WTC11 (cell line): ENCODE data around the gene C20orf204. TPM values are rescaled to one million over a fixed set of nuclear protein-coding genes. Genes with fewer than 3 reads are reported as not detected.

Experiments
- ATAC-seq: fragments of 200-7000 bp; cut with Tn5 transposase; 2 replicates; pipeline ENCODE4 v1.10.0; 2021; ENCODE audit warnings: mild to moderate bottlenecking, moderate library complexity
- CTCF ChIA-PET: fragments of 300-600 bp; sonication (Branson Sonifier 250); formaldehyde crosslinking; loops from one replicate; lab custom pipeline; 2021; ENCODE audit warnings: antibody characterized with exemption; lab: Charles Lee
- POLR2A ChIA-PET: fragments of 350-600 bp; sonication (Branson Sonifier 250); formaldehyde crosslinking; loops from one replicate; lab custom pipeline; 2021; ENCODE audit warnings: antibody characterized with exemption; lab: Charles Lee
- DNase-seq: peaks from one replicate; pipeline ENCODE4 v3.0.0; 2021; ENCODE audit warnings: low spot score
- H3K27ac Mint-ChIP-seq: 2 replicates; pipeline ENCODE4 v1.8.0; 2021; ENCODE audit warnings: mixed read lengths
- H3K27me3 Mint-ChIP-seq: 2 replicates; pipeline ENCODE4 v1.8.0; 2021; ENCODE audit warnings: low read depth, mild to moderate bottlenecking, moderate library complexity, mixed read lengths
- H3K36me3 Mint-ChIP-seq: 2 replicates; pipeline ENCODE4 v1.8.0; 2021; ENCODE audit warnings: mixed read lengths
- H3K4me1 Mint-ChIP-seq: 2 replicates; pipeline ENCODE4 v1.8.0; 2022; ENCODE audit warnings: mixed read lengths
- H3K4me3 Mint-ChIP-seq: 2 replicates; pipeline ENCODE4 v1.8.0; 2021; ENCODE audit warnings: mild to moderate bottlenecking, moderate library complexity, mixed read lengths
- H3K9me3 Mint-ChIP-seq: 2 replicates; pipeline ENCODE4 v1.8.0; 2021; ENCODE audit warnings: mixed read lengths
- AFF4 ChIP-seq: sonication (generic); formaldehyde crosslinking; IDR thresholded peaks from 2 replicates; pipeline ENCODE4 v1.8.1; 2023; ENCODE audit warnings: mild to moderate bottlenecking, missing genetic modification reagents, borderline replicate concordance
- CREB1 ChIP-seq: sonication (generic); formaldehyde crosslinking; IDR thresholded peaks from 2 replicates; pipeline ENCODE4 v1.8.0; 2023; ENCODE audit warnings: mild to moderate bottlenecking, missing genetic modification reagents
- EMX1 ChIP-seq: fragments of 250-450 bp; sonication (Bioruptor Pico); IDR thresholded peaks from 2 replicates; pipeline ENCODE4 v1.8.0; 2021; ENCODE audit warnings: mild to moderate bottlenecking
- FOXK1 ChIP-seq: sonication (generic); formaldehyde crosslinking; IDR thresholded peaks from 2 replicates; pipeline ENCODE4 v1.8.0; 2022; ENCODE audit warnings: mild to moderate bottlenecking, moderate library complexity, missing genetic modification reagents
- JAZF1 ChIP-seq: fragments of 250-450 bp; sonication (Bioruptor Pico); IDR thresholded peaks from 2 replicates; pipeline ENCODE4 v1.9.0; 2021; ENCODE audit warnings: moderate library complexity, mild to moderate bottlenecking, inconsistent platforms
- KAT7 ChIP-seq: sonication (generic); formaldehyde crosslinking; IDR thresholded peaks from 2 replicates; pipeline ENCODE4 v1.8.1; 2023; ENCODE audit warnings: missing genetic modification reagents, mild to moderate bottlenecking, borderline replicate concordance
- MAX ChIP-seq: sonication (generic); formaldehyde crosslinking; IDR thresholded peaks from 2 replicates; pipeline ENCODE4 v1.8.0; 2022; ENCODE audit warnings: mild to moderate bottlenecking, missing genetic modification reagents
- NFATC4 ChIP-seq: fragments of 250-450 bp; sonication (Bioruptor Pico); IDR thresholded peaks from 2 replicates; pipeline ENCODE4 v1.9.0; 2021; ENCODE audit warnings: mild to moderate bottlenecking
- RORB ChIP-seq: fragments of 250-450 bp; sonication (Bioruptor Pico); IDR thresholded peaks from 2 replicates; pipeline ENCODE4 v1.9.0; 2021; ENCODE audit warnings: mild to moderate bottlenecking
- SMAD4 ChIP-seq: sonication (generic); formaldehyde crosslinking; IDR thresholded peaks from 2 replicates; pipeline ENCODE4 v1.8.0; 2022; ENCODE audit warnings: mild to moderate bottlenecking, missing genetic modification reagents
- SP1 ChIP-seq: sonication (generic); formaldehyde crosslinking; conservative IDR thresholded peaks from 2 replicates; pipeline ENCODE4 v1.8.1; 2022; ENCODE audit warnings: missing genetic modification reagents
- TEAD4 ChIP-seq: sonication (generic); formaldehyde crosslinking; IDR thresholded peaks from 2 replicates; pipeline ENCODE4 v1.8.0; 2022; ENCODE audit warnings: mild to moderate bottlenecking, missing genetic modification reagents
- USF1 ChIP-seq: sonication (generic); formaldehyde crosslinking; IDR thresholded peaks from 2 replicates; pipeline ENCODE4 v1.8.0; 2022; ENCODE audit warnings: mild to moderate bottlenecking, missing genetic modification reagents
- ZNF138 ChIP-seq: sonication (generic); formaldehyde crosslinking; conservative IDR thresholded peaks from 2 replicates; pipeline ENCODE4 v1.8.1; 2022; ENCODE audit warnings: mild to moderate bottlenecking, moderate library complexity, missing genetic modification reagents
- ZNF232 ChIP-seq: sonication (generic); formaldehyde crosslinking; IDR thresholded peaks from 2 replicates; pipeline ENCODE4 v1.8.0; 2022; ENCODE audit warnings: mild to moderate bottlenecking, missing genetic modification reagents
- ZNF416 ChIP-seq: fragments of 250-450 bp; sonication (Bioruptor Pico); IDR thresholded peaks from 2 replicates; pipeline ENCODE4 v1.9.0; 2021; ENCODE audit warnings: mild to moderate bottlenecking, inconsistent platforms
- ZNF423 ChIP-seq: fragments of 250-450 bp; sonication (Bioruptor Pico); IDR thresholded peaks from 2 replicates; pipeline ENCODE4 v2.1.2; 2022; ENCODE audit warnings: mild to moderate bottlenecking, moderate library complexity
- total RNA-seq: library from RNA; stranded (reverse); gene quantifications from 3 replicates; pipeline ENCODE4 v1.2.3, GENCODE V29; 2021
- TF ChIP-seq, protein P1 (sequence below): sonication (generic); formaldehyde crosslinking; IDR thresholded peaks from 2 replicates; pipeline ENCODE4 v1.8.0; 2023; ENCODE audit warnings: missing genetic modification reagents, mild to moderate bottlenecking, borderline replicate concordance
- TF ChIP-seq, protein P2 (sequence below): sonication (generic); formaldehyde crosslinking; IDR thresholded peaks from 2 replicates; pipeline ENCODE4 v1.8.1; 2022; ENCODE audit warnings: mild to moderate bottlenecking, moderate library complexity, missing genetic modification reagents

C20orf204 gene
- total RNA-seq, 1 experiment from 2014 or later: 2.1 TPM

GRCh38 chr20:64005394-64005793 lies 30.6 kb upstream of the C20orf204 start (continued):
- TF ChIP-seq KAT7 (CRISPR knock-in tag) (no peak), JAZF1 (CRISPR knock-in tag) (no peak)

DNA sequence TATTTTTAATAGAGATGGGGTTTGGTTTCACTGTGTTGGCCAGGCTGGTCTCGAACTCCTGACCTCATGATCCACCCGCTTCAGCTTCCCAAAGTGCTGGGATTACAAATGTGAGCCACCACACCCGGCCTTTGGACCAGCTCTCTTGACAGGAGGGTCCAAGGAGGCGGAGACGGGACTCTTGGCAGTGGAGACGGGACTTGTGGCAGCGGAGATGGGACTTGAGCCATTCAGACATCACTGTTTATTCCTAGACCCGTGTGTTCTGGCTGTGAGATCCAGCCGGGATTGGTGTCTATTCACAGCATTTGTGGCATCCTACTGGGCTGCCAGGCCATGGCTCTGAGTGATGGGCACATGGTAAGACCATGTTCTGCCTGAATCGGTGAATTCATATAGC lies 29.5 kb upstream of the C20orf204 start:
- ATAC-seq: no peak
- Mint-ChIP-seq H3K9me3 (peaks cover 9% of the 10 kb centered on the region), H3K27me3 (no peaks in the 10 kb centered on the region), H3K4me3 (no peak overlapping the region), H3K27ac (0 out of 2 replicates have a peak overlapping the region, but pooled peaks have one; percentile 45), H3K4me1 (no peaks in the 10 kb centered on the region), H3K36me3 (peaks cover 56% of the 10 kb centered on the region)
- POLR2A ChIA-PET: no interaction called here
- no peak for DNase-seq
- CTCF ChIA-PET: interaction anchor here (1.1 kb wide), 1 partner anchor 26 kb away, joined by 5 read pairs; no protein-coding TSS in a partner anchor
- no peak for TF ChIP-seq EMX1 (CRISPR knock-in tag)
- TF ChIP-seq USF1 (CRISPR knock-in tag): no peak
- TF ChIP-seq SMAD4: no peak
- TF ChIP-seq ZNF423 (CRISPR knock-in tag): no peak
- TF ChIP-seq ZNF416: no peak
- no peak for TF ChIP-seq CREB1 (CRISPR knock-in tag)
- TF ChIP-seq, protein P1, sequence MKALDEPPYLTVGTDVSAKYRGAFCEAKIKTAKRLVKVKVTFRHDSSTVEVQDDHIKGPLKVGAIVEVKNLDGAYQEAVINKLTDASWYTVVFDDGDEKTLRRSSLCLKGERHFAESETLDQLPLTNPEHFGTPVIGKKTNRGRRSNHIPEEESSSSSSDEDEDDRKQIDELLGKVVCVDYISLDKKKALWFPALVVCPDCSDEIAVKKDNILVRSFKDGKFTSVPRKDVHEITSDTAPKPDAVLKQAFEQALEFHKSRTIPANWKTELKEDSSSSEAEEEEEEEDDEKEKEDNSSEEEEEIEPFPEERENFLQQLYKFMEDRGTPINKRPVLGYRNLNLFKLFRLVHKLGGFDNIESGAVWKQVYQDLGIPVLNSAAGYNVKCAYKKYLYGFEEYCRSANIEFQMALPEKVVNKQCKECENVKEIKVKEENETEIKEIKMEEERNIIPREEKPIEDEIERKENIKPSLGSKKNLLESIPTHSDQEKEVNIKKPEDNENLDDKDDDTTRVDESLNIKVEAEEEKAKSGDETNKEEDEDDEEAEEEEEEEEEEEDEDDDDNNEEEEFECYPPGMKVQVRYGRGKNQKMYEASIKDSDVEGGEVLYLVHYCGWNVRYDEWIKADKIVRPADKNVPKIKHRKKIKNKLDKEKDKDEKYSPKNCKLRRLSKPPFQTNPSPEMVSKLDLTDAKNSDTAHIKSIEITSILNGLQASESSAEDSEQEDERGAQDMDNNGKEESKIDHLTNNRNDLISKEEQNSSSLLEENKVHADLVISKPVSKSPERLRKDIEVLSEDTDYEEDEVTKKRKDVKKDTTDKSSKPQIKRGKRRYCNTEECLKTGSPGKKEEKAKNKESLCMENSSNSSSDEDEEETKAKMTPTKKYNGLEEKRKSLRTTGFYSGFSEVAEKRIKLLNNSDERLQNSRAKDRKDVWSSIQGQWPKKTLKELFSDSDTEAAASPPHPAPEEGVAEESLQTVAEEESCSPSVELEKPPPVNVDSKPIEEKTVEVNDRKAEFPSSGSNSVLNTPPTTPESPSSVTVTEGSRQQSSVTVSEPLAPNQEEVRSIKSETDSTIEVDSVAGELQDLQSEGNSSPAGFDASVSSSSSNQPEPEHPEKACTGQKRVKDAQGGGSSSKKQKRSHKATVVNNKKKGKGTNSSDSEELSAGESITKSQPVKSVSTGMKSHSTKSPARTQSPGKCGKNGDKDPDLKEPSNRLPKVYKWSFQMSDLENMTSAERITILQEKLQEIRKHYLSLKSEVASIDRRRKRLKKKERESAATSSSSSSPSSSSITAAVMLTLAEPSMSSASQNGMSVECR (CRISPR knock-in tag): no peak

GRCh38 chr20:64006902-64007301 lies 29.1 kb upstream of the C20orf204 start:
- Mint-ChIP-seq H3K27me3 (no peaks in the 10 kb centered on the region), H3K9me3 (peaks cover 9% of the 10 kb centered on the region), H3K4me1 (no peaks in the 10 kb centered on the region), H3K27ac (0 out of 2 replicates have a peak overlapping the region, but pooled peaks have one; percentile 45), H3K36me3 (peaks cover 54% of the 10 kb centered on the region), H3K4me3 (no peak overlapping the region)
- TF ChIP-seq ZNF232 (no peak), KAT7 (CRISPR knock-in tag) (no peak), MAX (no peak), TEAD4 (CRISPR knock-in tag) (no peak)
- CTCF ChIA-PET: interaction anchor here (0.6 to 0.7 kb wide), 2 partner anchors 26 to 154 kb away, joined by 3 read pairs; partner anchors contain the start of gene PRPF6
- POLR2A ChIA-PET: no interaction called here
- DNase-seq: no peak
- no peak for ATAC-seq

DNA sequence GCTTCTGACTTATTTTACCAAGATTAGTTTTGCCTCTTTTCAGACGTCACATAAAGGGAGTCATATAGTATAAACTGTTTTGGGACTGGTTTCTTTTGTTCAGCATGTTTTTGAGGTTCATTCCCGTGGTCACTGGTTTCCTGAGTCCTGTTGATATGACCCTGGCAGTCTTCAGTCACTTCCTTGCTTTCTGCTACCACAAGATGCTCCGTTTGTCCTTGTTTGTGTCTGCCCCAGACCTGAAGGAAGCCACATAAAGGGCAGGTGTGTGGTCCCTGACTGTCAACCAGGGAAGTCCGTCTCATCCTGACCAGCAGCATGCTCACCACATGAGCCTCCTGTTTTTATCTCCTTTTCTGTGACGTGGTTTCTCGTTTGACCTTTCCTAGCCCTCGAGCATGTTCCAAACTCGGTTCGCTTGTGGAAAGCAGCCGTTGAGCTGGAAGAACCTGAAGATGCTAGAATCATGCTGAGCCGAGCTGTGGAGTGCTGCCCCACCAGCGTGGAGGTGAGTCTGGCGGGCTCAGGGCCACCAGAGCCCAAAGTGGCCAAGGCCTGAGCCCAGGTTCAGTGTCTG lies 26.1 kb upstream of the C20orf204 start:
- POLR2A ChIA-PET: no interaction called here
- CTCF ChIA-PET: no interaction called here
- DNase-seq (no peak), ATAC-seq (no peak)
- no peak overlapping the region for H3K4me3 Mint-ChIP-seq
- H3K4me1 Mint-ChIP-seq: no peaks in the 10 kb centered on the region
- peaks cover 9% of the 10 kb centered on the region for H3K9me3 Mint-ChIP-seq
- H3K27ac Mint-ChIP-seq: no peak overlapping the region; the same call in 1 of the 2 replicates
- no peaks in the 10 kb centered on the region for H3K27me3 Mint-ChIP-seq
- peaks cover 47% of the 10 kb centered on the region for H3K36me3 Mint-ChIP-seq
- TF ChIP-seq SP1 (no peak), ZNF138 (CRISPR knock-in tag) (no peak), TEAD4 (CRISPR knock-in tag) (no peak), NFATC4 (CRISPR knock-in tag) (no peak), FOXK1 (CRISPR knock-in tag) (no peak), ZNF423 (CRISPR knock-in tag) (no peak), RORB (no peak), AFF4 (no peak)
- TF ChIP-seq, protein P2, sequence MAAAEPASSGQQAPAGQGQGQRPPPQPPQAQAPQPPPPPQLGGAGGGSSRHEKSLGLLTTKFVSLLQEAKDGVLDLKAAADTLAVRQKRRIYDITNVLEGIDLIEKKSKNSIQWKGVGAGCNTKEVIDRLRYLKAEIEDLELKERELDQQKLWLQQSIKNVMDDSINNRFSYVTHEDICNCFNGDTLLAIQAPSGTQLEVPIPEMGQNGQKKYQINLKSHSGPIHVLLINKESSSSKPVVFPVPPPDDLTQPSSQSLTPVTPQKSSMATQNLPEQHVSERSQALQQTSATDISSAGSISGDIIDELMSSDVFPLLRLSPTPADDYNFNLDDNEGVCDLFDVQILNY (CRISPR knock-in tag): no peak
